ENCODE measurements around the gene OR2H1.

Gene OR2H1

DNA sequence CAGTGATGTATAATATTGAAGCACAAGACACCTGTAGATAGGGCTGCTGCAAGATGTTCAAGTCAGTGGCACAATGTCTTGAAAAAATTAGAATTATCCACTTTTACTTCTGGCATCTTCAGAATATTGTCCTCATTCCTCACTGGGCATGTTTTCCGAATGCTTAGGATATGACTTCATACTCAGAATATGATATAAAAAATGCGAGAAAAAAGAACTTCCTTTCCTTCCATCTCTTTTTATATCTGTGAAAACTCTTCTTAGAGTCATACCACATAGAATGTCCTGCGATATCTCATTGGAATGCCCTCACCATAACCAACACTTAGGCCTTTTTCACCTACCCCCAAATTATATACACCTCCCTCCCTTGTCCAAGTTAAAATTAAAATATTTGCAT is 26.2 kb downstream of the OR2H1 start:
- DNase-seq (ENCODE audit: extremely low read depth, low read depth): no peak
- TF ChIP-seq, protein P1, sequence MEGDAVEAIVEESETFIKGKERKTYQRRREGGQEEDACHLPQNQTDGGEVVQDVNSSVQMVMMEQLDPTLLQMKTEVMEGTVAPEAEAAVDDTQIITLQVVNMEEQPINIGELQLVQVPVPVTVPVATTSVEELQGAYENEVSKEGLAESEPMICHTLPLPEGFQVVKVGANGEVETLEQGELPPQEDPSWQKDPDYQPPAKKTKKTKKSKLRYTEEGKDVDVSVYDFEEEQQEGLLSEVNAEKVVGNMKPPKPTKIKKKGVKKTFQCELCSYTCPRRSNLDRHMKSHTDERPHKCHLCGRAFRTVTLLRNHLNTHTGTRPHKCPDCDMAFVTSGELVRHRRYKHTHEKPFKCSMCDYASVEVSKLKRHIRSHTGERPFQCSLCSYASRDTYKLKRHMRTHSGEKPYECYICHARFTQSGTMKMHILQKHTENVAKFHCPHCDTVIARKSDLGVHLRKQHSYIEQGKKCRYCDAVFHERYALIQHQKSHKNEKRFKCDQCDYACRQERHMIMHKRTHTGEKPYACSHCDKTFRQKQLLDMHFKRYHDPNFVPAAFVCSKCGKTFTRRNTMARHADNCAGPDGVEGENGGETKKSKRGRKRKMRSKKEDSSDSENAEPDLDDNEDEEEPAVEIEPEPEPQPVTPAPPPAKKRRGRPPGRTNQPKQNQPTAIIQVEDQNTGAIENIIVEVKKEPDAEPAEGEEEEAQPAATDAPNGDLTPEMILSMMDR (IDR thresholded peaks at IDR 0.05; ENCODE audit: low read depth, low read length): no peak

DNA sequence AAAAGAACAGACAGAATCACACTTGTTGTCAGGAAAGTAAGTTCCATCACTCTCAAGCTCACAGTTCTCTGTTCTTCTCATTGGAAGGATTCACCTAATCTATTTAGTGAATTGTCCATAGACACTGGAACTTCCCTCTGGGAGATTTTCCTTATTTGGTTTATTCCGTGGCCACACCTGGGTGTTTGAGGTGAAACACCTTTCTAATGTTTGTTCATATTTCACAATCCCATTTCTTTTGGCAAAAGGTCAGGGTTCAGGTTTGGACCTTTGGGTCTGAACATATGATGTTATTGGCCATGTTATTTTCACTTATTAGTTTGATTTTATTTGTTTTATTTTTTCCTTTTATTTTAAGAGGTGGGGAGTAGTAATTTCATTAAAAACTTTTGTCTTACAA is 26.8 kb downstream of the OR2H1 start:
- TF ChIP-seq, protein P1 (IDR thresholded peaks at IDR 0.05; ENCODE audit: low read depth, low read length): no peak
- DNase-seq (ENCODE audit: extremely low read depth, low read depth): no peak

GRCh38 chr6:29486577-29486976 is 29.6 kb downstream of the OR2H1 start:
- TF ChIP-seq, protein P1 (IDR thresholded peaks at IDR 0.05; ENCODE audit: low read depth, low read length): no peak
- no peak for DNase-seq (ENCODE audit: extremely low read depth, low read depth)

DNA sequence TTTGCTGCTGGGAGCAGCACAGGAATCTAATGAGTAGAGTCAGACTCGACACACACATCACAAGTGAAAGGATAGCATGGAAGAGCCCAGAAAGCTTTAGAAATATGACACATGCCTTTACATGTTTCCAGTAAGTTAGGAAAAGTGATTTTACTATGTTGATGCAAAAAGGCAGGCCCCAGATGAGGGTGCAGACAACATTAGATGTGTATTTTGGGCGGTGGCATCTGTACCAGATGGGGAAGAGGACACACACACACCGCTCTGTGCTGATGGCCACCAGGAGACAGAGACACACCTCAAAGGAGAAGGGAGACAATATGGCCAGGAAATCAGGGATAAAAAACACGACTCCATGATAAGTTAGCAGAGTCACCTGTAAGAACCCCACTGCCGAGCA is 30.2 kb downstream of the OR2H1 start:
- no peak for DNase-seq (ENCODE audit: extremely low read depth, low read depth)
- TF ChIP-seq, protein P1 (IDR thresholded peaks at IDR 0.05; ENCODE audit: low read depth, low read length): no peak

GRCh38 chr6:29487660-29488059 is 30.7 kb downstream of the OR2H1 start, which contains the start of gene MAS1L:
TSS of gene MAS1L (minus strand) at chr6:29487956. CDS start at chr6:29487902, 54 bp downstream.
- TF ChIP-seq, protein P1 (IDR thresholded peaks at IDR 0.05; ENCODE audit: low read depth, low read length): no peak
- no peak for DNase-seq (ENCODE audit: extremely low read depth, low read depth)

DNA sequence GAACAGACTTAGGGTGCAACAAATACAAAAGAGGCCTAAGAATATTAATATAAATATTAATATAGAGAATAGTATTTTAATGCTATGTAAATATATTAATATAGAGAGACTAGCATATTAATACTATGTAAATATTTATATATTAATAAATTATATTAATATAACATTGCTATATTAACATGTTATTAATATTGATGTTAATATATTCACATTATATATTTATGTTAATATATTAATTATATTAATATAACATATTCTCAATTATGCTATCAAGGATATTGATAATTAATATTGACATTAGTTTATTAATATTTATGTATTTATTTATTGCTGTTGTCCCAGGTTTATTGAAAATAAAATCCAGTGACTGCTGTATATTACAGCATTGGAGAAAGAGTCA is 31.9 kb downstream of the OR2H1 start:
- DNase-seq (ENCODE audit: extremely low read depth, low read depth): no peak
- TF ChIP-seq, protein P1 (IDR thresholded peaks at IDR 0.05; ENCODE audit: low read depth, low read length): no peak

GRCh38 chr6:29489286-29489685 is 32.3 kb downstream of the OR2H1 start:
- TF ChIP-seq, protein P1 (IDR thresholded peaks at IDR 0.05; ENCODE audit: low read depth, low read length): no peak
- DNase-seq (ENCODE audit: extremely low read depth, low read depth): no peak
